Dedifferentiated amniotic fluid mesenchymal stem cell (primary cell): ENCODE measurements around the gene AGAP1.
"Not testable (repeated sequence)": the region's sequence is repeated elsewhere in the genome, so short reads cannot be mapped to it uniquely, and the experiment has no call there.

Experiments used
- DNase-seq: peaks from one replicate; pipeline ENCODE4 v3.0.0-alpha.2; 2016; ENCODE audit errors: extremely low spot score

AGAP1 gene

GRCh38 chr2:235940330-235940729 lies 446.5 kb downstream of the AGAP1 start:
- DNase-seq, result peak; percentile 71

GRCh38 chr2:235944591-235944990 lies 450.7 kb downstream of the AGAP1 start:
- DNase-seq, result no peak

GRCh38 chr2:235945608-235946140 lies 451.8 kb downstream of the AGAP1 start:
- no peak for DNase-seq

- no peak for DNase-seq
Measured at GRCh38 chr2:235946590-235946989, 452.7 kb downstream of the AGAP1 start.

- DNase-seq, result not testable (repeated sequence)
Measured at GRCh38 chr2:235947055-235947454, 453.2 kb downstream of the AGAP1 start.

- DNase-seq, result no peak
Measured at GRCh38 chr2:235949567-235950472, 456.0 kb downstream of the AGAP1 start.

GRCh38 chr2:235950473-235950809 lies 456.6 kb downstream of the AGAP1 start:
- DNase-seq, result no peak

GRCh38 chr2:235951493-235951892 lies 457.6 kb downstream of the AGAP1 start:
- DNase-seq, result no peak

- no peak for DNase-seq
Measured at GRCh38 chr2:235951982-235952381, 458.1 kb downstream of the AGAP1 start.

- DNase-seq, result no peak
Measured at GRCh38 chr2:235952714-235953113, 458.9 kb downstream of the AGAP1 start.

GRCh38 chr2:235954281-235954680 lies 460.4 kb downstream of the AGAP1 start:
- DNase-seq, result no peak

- no peak for DNase-seq
Measured at GRCh38 chr2:235954888-235955480, 461.1 kb downstream of the AGAP1 start.

- DNase-seq, result no peak
Measured at GRCh38 chr2:235955664-235956063, 461.8 kb downstream of the AGAP1 start.

GRCh38 chr2:235956281-235956970 lies 462.6 kb downstream of the AGAP1 start:
- DNase-seq, result no peak

GRCh38 chr2:235957251-235957650 lies 463.4 kb downstream of the AGAP1 start:
- no peak for DNase-seq

GRCh38 chr2:235958221-235958930 lies 464.5 kb downstream of the AGAP1 start:
- no peak for DNase-seq

- no peak for DNase-seq
Measured at GRCh38 chr2:235958931-235959410, 465.1 kb downstream of the AGAP1 start.

GRCh38 chr2:235960011-235960715 lies 466.3 kb downstream of the AGAP1 start:
- DNase-seq, result no peak

- DNase-seq, result no peak
Measured at GRCh38 chr2:235960716-235961640, 467.1 kb downstream of the AGAP1 start.

GRCh38 chr2:235961711-235962110 lies 467.9 kb downstream of the AGAP1 start:
- DNase-seq, result no peak
